Measurements from ENCODE around the gene PCDH15. TPM values are rescaled to one million over a fixed set of nuclear protein-coding genes. Genes with fewer than 3 reads are reported as not detected.

Gene PCDH15
- total and polyA plus RNA-seq, 2 of the 4 experiments (the other 2 are of a cell fraction), result not detected

GRCh38 chr10:54691331-54691730, 109.7 kb downstream of the PCDH15 start:
- no peak overlapping the region for H4K8ac ChIP-seq (ENCODE audit: low read depth in 2 of 2, low read length in 2 of 2)
- dilution Hi-C loops (cut with HindIII; ENCODE audit: low sequenced_read_pairs, unreplicated experiment), result no loop called here
- no peak overlapping the region for H3K4me2 ChIP-seq (ENCODE audit: low read depth, low read length)
- no peak overlapping the region for H3K4me3 ChIP-seq (ENCODE audit: insufficient read depth, low read depth, low read length)
- DNase-seq, result no peak
- H3K27me3 ChIP-seq (ENCODE audit: control insufficient read depth, insufficient read depth, low read length), result no peaks in the 10 kb centered on the region
- ChIA-PET POLR2A (ENCODE audit: unreplicated experiment) (no interaction called here), CTCF (no interaction called here)
- no peak overlapping the region for H3K56ac ChIP-seq (ENCODE audit: extremely low read depth, insufficient read depth, low read length)
- no peaks in the 10 kb centered on the region for H3K79me1 ChIP-seq (ENCODE audit: low read depth in 1 of 2, low read length in 2 of 2)
- no peak overlapping the region for H3K9ac ChIP-seq (ENCODE audit: low read depth, low read length)
- no peak overlapping the region for H2AK5ac ChIP-seq (ENCODE audit: low read depth, low read length)
- H4K20me1 ChIP-seq (ENCODE audit: insufficient read depth, low read length), result no peaks in the 10 kb centered on the region
- H3K36me3 ChIP-seq (ENCODE audit: control insufficient read depth, insufficient read depth, low read length), result no peaks in the 10 kb centered on the region
- no peak overlapping the region for H2BK120ac ChIP-seq (ENCODE audit: low read depth, low read length)
- H2BK5ac ChIP-seq (ENCODE audit: low read depth, low read length, poor library complexity, severe bottlenecking), result no peak overlapping the region
- H3K23ac ChIP-seq (ENCODE audit: low read depth, low read length), result no peak overlapping the region
- H4K91ac ChIP-seq (ENCODE audit: insufficient read depth, low read depth, low read length), result no peak overlapping the region
- BruUV-seq (replicated peaks), result no TSS peak
- in situ Hi-C loops (cut with MboI; ENCODE audit: low sequenced_read_pairs), result no loop called here
- no peaks in the 10 kb centered on the region for H3K4me1 ChIP-seq (ENCODE audit: control insufficient read depth, insufficient read depth, low read length)
- H2AK9ac ChIP-seq (replicated peaks; ENCODE audit: low read depth, low read length, poor library complexity), result no peak overlapping the region
- TF ChIP-seq SMC3 (IDR thresholded peaks at IDR 0.05; ENCODE audit: low read depth, low read length), result no peak
- TF ChIP-seq ELK1 (IDR thresholded peaks at IDR 0.05; ENCODE audit: borderline replicate concordance, low read depth, low read length), result no peak
- TF ChIP-seq RCOR1 (IDR thresholded peaks at IDR 0.05; ENCODE audit: insufficient replicate concordance, low read length), result no peak
- no peak for TF ChIP-seq FOS (IDR thresholded peaks at IDR 0.05; ENCODE audit: low read depth, low read length)
- no peak for TF ChIP-seq BHLHE40 (IDR thresholded peaks at IDR 0.05; ENCODE audit: low read depth, low read length)
- no peak for TF ChIP-seq USF2 (IDR thresholded peaks at IDR 0.05; ENCODE audit: low read depth, low read length)
- H3K4ac ChIP-seq (ENCODE audit: low read depth, low read length), result no peak overlapping the region
- H3K18ac ChIP-seq (ENCODE audit: low read depth, low read length), result no peak overlapping the region
- WGBS, 2 experiments (ENCODE audit: extremely low coverage in 2 of 2, insufficient read length in 1 of 2), result no CpG with 5 or more reads among the region's 1 CpG
- H3K14ac ChIP-seq (replicated peaks; ENCODE audit: low read depth, low read length), result no peak overlapping the region
- intact Hi-C loops (cut with micrococcal nuclease), result no loop called here
- H2AFZ ChIP-seq (replicated peaks; ENCODE audit: low read length, poor library complexity), result no peak overlapping the region
- no peak overlapping the region for H2BK20ac ChIP-seq (ENCODE audit: low read depth, low read length)
- no peaks in the 10 kb centered on the region for H3K9me1 ChIP-seq (ENCODE audit: insufficient read depth, low read length)
- no peaks in the 10 kb centered on the region for H3K9me3 ChIP-seq (ENCODE audit: control insufficient read depth, insufficient read depth, low read length)
- no peak for ATAC-seq (ENCODE audit: low read depth)
- no peak overlapping the region for H2BK15ac ChIP-seq (ENCODE audit: low read depth, low read length)
- no peak overlapping the region for H4K5ac ChIP-seq (ENCODE audit: low read depth, low read length)
- H3K27ac ChIP-seq (ENCODE audit: insufficient read depth, low read length), result no peak overlapping the region

Measured in IMR-90 (cell line).